HepG2 (cell line): Measurements from ENCODE around the gene SREBF1. TPM values are rescaled to one million over a fixed set of nuclear protein-coding genes. Genes with fewer than 3 reads are reported as not detected.

ENCODE experiments used
- KLF9 ChIP-seq: IDR thresholded peaks from 2 replicates; pipeline ENCODE4 v1.6.1; 2016; ENCODE audit warnings: low read depth
- MEIS1 ChIP-seq: sonication (generic); formaldehyde crosslinking; IDR thresholded peaks from 2 replicates; pipeline ENCODE4 v1.9.0; 2021; ENCODE audit warnings: mild to moderate bottlenecking, missing genetic modification reagents, moderate library complexity, borderline replicate concordance
- NRL ChIP-seq: sonication (generic); formaldehyde crosslinking; IDR thresholded peaks from 2 replicates; pipeline ENCODE4 v1.5.0; 2020; ENCODE audit warnings: missing genetic modification reagents, mild to moderate bottlenecking, moderate library complexity, borderline replicate concordance
- RNF219 ChIP-seq: sonication (generic); formaldehyde crosslinking; IDR thresholded peaks from 2 replicates; pipeline ENCODE4 v1.5.0; 2020; ENCODE audit warnings: mild to moderate bottlenecking, missing genetic modification reagents
- THAP7 ChIP-seq: sonication (generic); formaldehyde crosslinking; IDR thresholded peaks from 2 replicates; pipeline ENCODE4 v1.8.1; 2023; ENCODE audit warnings: mild to moderate bottlenecking, missing genetic modification reagents
- ZFP36 ChIP-seq: fragments of 150-350 bp; IDR thresholded peaks from 2 replicates; pipeline ENCODE4 v1.6.1; 2018; ENCODE audit warnings: borderline replicate concordance, low read length, low read depth; ENCODE audit not compliant: partially characterized antibody
- ZNF121 ChIP-seq: sonication (generic); formaldehyde crosslinking; IDR thresholded peaks from 2 replicates; pipeline ENCODE4 v1.5.0; 2020; ENCODE audit warnings: mild to moderate bottlenecking, missing genetic modification reagents
- ZNF276 ChIP-seq: sonication (generic); formaldehyde crosslinking; IDR thresholded peaks from 2 replicates; pipeline ENCODE4 v1.4.0; 2020; ENCODE audit warnings: mild to moderate bottlenecking, low read depth, missing genetic modification reagents
- ZNF292 ChIP-seq: sonication (generic); formaldehyde crosslinking; IDR thresholded peaks from 2 replicates; pipeline ENCODE4 v1.8.1; 2022; ENCODE audit warnings: mild to moderate bottlenecking, low read depth, missing genetic modification reagents, borderline replicate concordance
- ZNF3 ChIP-seq: IDR thresholded peaks from 2 replicates; pipeline ENCODE4 v1.7.0; 2017; ENCODE audit warnings: inconsistent platforms
- ZNF318 ChIP-seq: sonication (generic); formaldehyde crosslinking; IDR thresholded peaks from 2 replicates; pipeline ENCODE4 v1.4.0; 2020; ENCODE audit warnings: mild to moderate bottlenecking, missing genetic modification reagents
- ZNF501 ChIP-seq: sonication (generic); formaldehyde crosslinking; IDR thresholded peaks from 2 replicates; pipeline ENCODE4 v1.5.1; 2020; ENCODE audit warnings: mild to moderate bottlenecking, moderate library complexity, missing genetic modification reagents
- ZNF614 ChIP-seq: IDR thresholded peaks from 2 replicates; pipeline ENCODE4 v1.6.1; 2018; ENCODE audit warnings: missing biosample characterization, missing genetic modification reagents, inconsistent platforms, borderline replicate concordance
- ZNF768 ChIP-seq: sonication (generic); formaldehyde crosslinking; IDR thresholded peaks from 2 replicates; pipeline ENCODE4 v1.4.0; 2020; ENCODE audit warnings: missing genetic modification reagents
- ZSCAN12 ChIP-seq: sonication (generic); formaldehyde crosslinking; IDR thresholded peaks from 2 replicates; pipeline ENCODE4 v1.9.0; 2021; ENCODE audit warnings: mild to moderate bottlenecking, missing genetic modification reagents
- polyA plus RNA-seq, 8 experiments: library from polyadenylated mRNA; depleted of rRNA in 3 of 8; stranded (reverse) in 7 of 8; unstranded in 1 of 8; fragments of >200 nt; fragmentation: Illumina TruSeq in 4 of 8; extraction: Trizol in 4 of 8; gene quantifications; 2 replicates each; pipeline versions ENCODE4 v1.2.1 to v1.2.3, GENCODE V29; 2011 to 2016; ENCODE audit warnings: low read depth in 4 of 8, missing spikeins in 1 of 8, mixed read lengths in 1 of 8; ENCODE audit not compliant: insufficient read depth in 1 of 8
- total RNA-seq, 5 experiments: library from RNA; depleted of rRNA; stranded (reverse); fragments of >200 nt; fragmentation: Illumina TruSeq; extraction: Trizol; gene quantifications; 2 replicates each; pipeline ENCODE4 v1.2.3, GENCODE V29; 2016; ENCODE audit warnings: low read depth in 1 of 5

SREBF1 gene
- total and polyA plus RNA-seq, 2 of the 13 experiments (the other 11 are each of a cell fraction or from before 2014, with no cell fraction given), result 34.3 to 38.0 TPM

- no peak for TF ChIP-seq ZNF318 (CRISPR knock-in tag)
- peak; percentile 8; the same call in 1 of the 2 replicates for TF ChIP-seq ZNF121 (CRISPR knock-in tag)
- TF ChIP-seq MEIS1 (CRISPR knock-in tag), result no peak; the same call in 1 of the 2 replicates
- no peak for TF ChIP-seq ZNF768 (CRISPR knock-in tag)
- TF ChIP-seq ZNF276, result peak; percentile 47; the same call in 1 of the 2 replicates
- TF ChIP-seq ZSCAN12 (CRISPR knock-in tag), result no peak
- no peak for TF ChIP-seq ZFP36
- TF ChIP-seq ZNF292, result peak; percentile 20; the same call in 1 of the 2 replicates
- TF ChIP-seq ZNF501, result peak; percentile 91
- TF ChIP-seq ZNF3 (CRISPR knock-in tag), result no peak
- TF ChIP-seq NRL (CRISPR knock-in tag), result peak; percentile 83; the same call in 1 of the 2 replicates
- no peak for TF ChIP-seq KLF9 (CRISPR knock-in tag)
- no peak for TF ChIP-seq ZNF614
- no peak for TF ChIP-seq THAP7 (CRISPR knock-in tag)
- peak; percentile 89; the same call in 1 of the 2 replicates for TF ChIP-seq RNF219 (CRISPR knock-in tag)
Measured at GRCh38 chr17:17835415-17836249, 1.2 kb downstream of the SREBF1 start (continued).
